ENCODE measurements around the gene ADGRG3. TPM values are rescaled to one million over a fixed set of nuclear protein-coding genes. Genes with fewer than 3 reads are reported as not detected.

The ADGRG3 gene
- total and polyA plus RNA-seq, 9 donors, result 0.04 to 1.1 (median 0.21) TPM

DNA sequence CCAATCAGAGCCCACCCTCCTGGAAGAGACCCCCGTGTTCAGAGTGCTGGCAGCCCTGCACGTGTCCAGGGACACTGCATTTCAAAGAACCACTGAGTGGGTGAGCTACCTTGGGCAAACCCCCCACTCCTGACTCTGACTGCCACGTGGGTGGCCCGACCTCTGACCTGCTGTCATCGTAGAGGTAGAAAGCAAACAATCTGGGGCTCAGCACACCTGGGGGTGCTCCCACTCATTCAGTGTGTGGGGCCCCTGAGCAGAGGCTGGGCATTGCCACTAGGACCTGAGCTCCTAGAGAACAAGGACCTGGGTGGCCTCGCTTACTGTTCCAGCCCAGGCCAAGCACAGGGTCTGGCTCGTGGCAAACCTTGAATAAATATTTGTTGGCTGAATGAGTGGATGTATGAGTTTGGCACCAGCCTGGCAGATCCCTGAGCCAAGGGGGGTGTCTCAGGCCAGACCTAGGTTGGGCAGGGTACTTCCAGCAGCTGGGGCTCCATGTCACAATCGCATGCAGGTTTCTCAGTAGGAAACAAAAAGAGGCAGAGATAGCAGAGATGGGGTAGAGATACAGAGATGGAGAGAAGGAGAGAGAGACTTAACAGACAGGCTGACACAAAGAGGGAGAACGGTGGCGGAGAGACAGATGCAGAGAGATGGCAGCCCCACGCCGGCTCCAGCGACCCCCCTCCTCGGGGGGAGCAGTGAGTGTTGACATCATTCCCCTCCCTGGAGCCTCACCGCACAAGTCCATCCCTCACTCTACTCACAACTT lies 21.1 kb downstream of the ADGRG3 start:
- peaks cover 5% of the 10 kb centered on the region for H3K4me1 ChIP-seq (ENCODE audit: control insufficient read depth, insufficient read depth, low read length)
- H3K4me3 ChIP-seq (ENCODE audit: low read length), result no peak overlapping the region
- no peaks in the 10 kb centered on the region for H3K9me3 ChIP-seq (replicated peaks; ENCODE audit: control insufficient read depth, low read depth, low read length)
- no peak for DNase-seq
- H3K27ac ChIP-seq (ENCODE audit: low read length), result no peak overlapping the region
- no peaks in the 10 kb centered on the region for H3K36me3 ChIP-seq (ENCODE audit: control insufficient read depth, insufficient read depth, low read length)
- 37% methylated on average over 9 of the region's 15 CpGs for WGBS (ENCODE audit: insufficient coverage)
- peaks cover 8% of the 10 kb centered on the region for H3K27me3 ChIP-seq (ENCODE audit: control insufficient read depth, insufficient read depth, low read length)

DNA sequence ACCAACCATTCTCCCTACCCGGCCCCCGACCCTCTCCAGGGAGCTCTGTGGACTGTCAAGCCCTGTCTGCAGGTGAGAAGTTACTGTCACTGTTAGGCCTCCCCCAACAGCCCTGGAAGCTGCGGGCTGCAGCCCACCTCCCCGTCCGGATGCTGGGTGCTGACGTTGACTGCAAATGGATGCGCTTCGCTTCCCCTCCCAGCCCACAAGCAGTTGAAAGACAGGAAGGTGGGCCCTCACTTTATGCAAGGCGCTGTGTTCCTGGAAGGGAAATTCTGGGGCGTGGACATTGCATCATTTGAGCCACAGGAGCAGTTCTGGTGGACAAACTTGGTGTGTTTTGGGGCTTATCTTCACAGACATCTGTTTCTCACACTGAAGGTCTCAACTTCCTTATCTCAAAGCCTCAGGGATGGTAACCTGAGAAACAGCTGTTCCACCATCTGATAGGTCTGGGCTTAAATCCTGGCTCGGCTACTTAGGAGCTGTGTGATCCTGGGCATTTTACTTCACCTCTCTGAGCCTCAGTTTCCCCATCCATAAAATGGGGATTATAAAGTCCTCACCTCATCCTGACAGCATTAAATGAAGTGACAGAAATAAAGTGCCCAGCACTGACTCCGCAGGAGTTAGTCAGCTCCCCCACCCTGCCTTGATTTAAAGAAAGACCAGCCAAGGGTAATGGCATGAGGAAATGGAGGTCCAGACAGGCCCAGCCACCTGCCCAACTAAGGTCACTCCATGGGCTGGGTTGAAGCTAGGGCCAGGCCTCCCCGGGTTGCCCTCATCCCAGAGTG lies 21.9 kb downstream of the ADGRG3 start:
- 34% methylated on average over 3 of the region's 13 CpGs for WGBS (ENCODE audit: insufficient coverage)
- Histone ChIP-seq H3K4me1 (ENCODE audit: control insufficient read depth, insufficient read depth, low read length) (peaks cover 5% of the 10 kb centered on the region), H3K4me3 (ENCODE audit: low read length) (no peak overlapping the region), H3K9me3 (replicated peaks; ENCODE audit: control insufficient read depth, low read depth, low read length) (no peaks in the 10 kb centered on the region), H3K36me3 (ENCODE audit: control insufficient read depth, insufficient read depth, low read length) (no peaks in the 10 kb centered on the region), H3K27ac (ENCODE audit: low read length) (no peak overlapping the region), H3K27me3 (ENCODE audit: control insufficient read depth, insufficient read depth, low read length) (peaks cover 8% of the 10 kb centered on the region)
- peak; percentile 48 for DNase-seq

DNA sequence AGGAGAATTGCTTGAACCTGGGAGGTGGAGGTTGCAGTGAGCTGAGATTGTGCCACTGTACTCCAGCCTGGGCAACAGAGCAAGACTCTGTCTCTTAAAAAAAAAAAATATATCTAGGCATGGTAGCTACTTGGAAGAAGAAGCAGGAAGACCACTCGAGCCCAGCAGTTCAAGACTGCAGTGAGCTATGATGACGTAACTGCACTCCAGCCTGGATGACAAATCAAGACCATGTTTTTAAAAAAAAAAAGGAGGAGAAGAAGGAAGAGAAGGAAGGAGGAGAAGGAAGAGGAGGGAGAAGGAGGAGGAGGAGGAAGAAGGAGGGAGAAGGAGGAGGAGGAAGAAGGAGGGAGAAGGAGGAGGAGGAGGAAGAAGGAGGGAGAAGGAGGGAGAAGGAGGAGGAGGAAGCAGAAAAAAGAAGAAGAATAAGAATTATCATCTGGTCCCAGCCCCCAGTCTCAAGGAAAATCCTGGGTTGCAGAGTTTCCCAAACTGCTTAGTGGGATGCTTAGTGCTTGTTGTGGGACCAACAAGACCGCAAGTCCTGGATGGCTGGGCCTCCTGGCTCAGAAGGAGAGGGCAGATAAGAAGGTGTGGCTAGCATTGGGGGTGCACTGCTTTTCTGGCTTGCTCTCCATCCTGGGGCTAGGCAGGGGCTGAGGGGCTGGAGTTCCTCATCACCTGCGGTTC lies 22.8 kb downstream of the ADGRG3 start:
- H3K27ac ChIP-seq (ENCODE audit: low read length), result no peak overlapping the region
- DNase-seq, result no peak
- H3K9me3 ChIP-seq (replicated peaks; ENCODE audit: control insufficient read depth, low read depth, low read length), result no peaks in the 10 kb centered on the region
- peaks cover 8% of the 10 kb centered on the region for H3K27me3 ChIP-seq (ENCODE audit: control insufficient read depth, insufficient read depth, low read length)
- peaks cover 5% of the 10 kb centered on the region for H3K4me1 ChIP-seq (ENCODE audit: control insufficient read depth, insufficient read depth, low read length)
- WGBS (ENCODE audit: insufficient coverage), result 41% methylated on average over 4 of the region's 4 CpGs
- H3K36me3 ChIP-seq (ENCODE audit: control insufficient read depth, insufficient read depth, low read length), result no peaks in the 10 kb centered on the region
- no peak overlapping the region for H3K4me3 ChIP-seq (ENCODE audit: low read length)

DNA sequence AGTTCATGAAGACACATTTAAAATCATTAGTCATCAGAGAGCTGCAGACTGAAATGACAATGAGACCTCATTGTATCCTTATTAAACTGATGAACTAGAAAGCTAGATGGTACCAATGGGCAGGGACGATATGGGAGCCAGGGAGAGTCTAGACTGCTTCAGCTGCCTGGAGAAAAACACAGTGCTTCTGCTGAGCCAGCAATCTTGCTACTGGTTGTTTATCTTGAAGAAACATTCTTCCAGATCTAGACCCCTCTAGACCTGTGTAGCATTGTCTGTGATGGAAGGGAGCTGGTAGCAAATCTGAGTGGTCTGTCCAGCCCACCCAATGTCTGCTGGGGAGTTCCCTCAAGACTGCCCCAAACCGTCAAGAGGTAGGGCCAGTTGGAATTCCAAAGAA lies 24.5 kb downstream of the ADGRG3 start:
- H3K27me3 ChIP-seq (ENCODE audit: control insufficient read depth, insufficient read depth, low read length), result peaks cover 8% of the 10 kb centered on the region
- DNase-seq, result no peak
- peaks cover 5% of the 10 kb centered on the region for H3K4me1 ChIP-seq (ENCODE audit: control insufficient read depth, insufficient read depth, low read length)
- H3K27ac ChIP-seq (ENCODE audit: low read length), result no peak overlapping the region
- WGBS (ENCODE audit: insufficient coverage), result 88% methylated on average over 1 of the region's 2 CpGs
- no peak overlapping the region for H3K4me3 ChIP-seq (ENCODE audit: low read length)
- H3K36me3 ChIP-seq (ENCODE audit: control insufficient read depth, insufficient read depth, low read length), result no peaks in the 10 kb centered on the region
- H3K9me3 ChIP-seq (replicated peaks; ENCODE audit: control insufficient read depth, low read depth, low read length), result no peaks in the 10 kb centered on the region

DNA sequence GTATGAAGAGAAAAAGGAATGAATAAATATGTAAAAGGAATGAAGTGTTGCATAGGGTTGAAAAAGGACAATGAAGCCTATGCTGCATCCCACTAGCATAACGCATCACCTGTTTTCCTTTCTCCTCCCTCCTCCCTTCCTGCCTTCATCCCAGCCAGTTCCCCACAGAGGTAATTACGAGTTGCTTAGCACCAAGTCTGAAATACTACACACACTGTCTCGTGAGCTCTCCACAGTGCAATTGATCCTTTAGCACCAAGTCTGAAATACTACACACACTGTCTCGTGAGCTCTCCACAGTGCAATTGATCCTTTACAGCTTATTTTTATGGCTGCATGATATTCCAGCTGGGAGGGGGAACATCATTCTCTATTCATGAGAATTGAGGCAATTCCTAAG lies 25.4 kb downstream of the ADGRG3 start:
- DNase-seq, result no peak
- Histone ChIP-seq H3K4me1 (ENCODE audit: control insufficient read depth, insufficient read depth, low read length) (peaks cover 5% of the 10 kb centered on the region), H3K36me3 (ENCODE audit: control insufficient read depth, insufficient read depth, low read length) (no peaks in the 10 kb centered on the region), H3K27ac (ENCODE audit: low read length) (no peak overlapping the region), H3K4me3 (ENCODE audit: low read length) (no peak overlapping the region), H3K27me3 (ENCODE audit: control insufficient read depth, insufficient read depth, low read length) (peaks cover 8% of the 10 kb centered on the region), H3K9me3 (replicated peaks; ENCODE audit: control insufficient read depth, low read depth, low read length) (no peaks in the 10 kb centered on the region)
- 0% methylated on average over 1 of the region's 4 CpGs for WGBS (ENCODE audit: insufficient coverage)

DNA sequence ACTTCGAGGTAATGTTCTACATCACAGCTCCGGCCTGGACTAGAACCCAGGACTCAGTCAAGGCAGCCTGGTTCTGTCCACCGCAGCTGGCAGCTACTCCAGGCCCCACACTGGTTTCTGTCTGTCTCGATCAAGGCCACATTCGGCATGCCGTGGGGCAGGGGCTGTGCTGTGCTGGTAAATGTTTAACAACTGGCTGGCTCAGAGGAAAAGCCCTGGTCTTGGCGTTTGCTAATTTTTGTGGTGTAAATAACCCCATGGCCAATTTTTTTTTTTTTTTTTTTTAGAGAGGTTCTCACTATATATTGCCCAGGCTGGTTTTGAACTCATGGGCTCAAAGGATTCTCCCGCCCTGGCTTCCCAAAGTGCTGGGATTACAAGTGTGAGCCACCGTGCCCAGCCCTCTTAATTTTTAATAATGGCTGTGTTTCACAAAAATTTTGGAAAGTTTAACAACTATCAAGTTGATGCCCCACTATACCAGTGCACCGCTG lies 26.2 kb downstream of the ADGRG3 start:
- Histone ChIP-seq H3K36me3 (ENCODE audit: control insufficient read depth, insufficient read depth, low read length) (no peaks in the 10 kb centered on the region), H3K9me3 (replicated peaks; ENCODE audit: control insufficient read depth, low read depth, low read length) (no peaks in the 10 kb centered on the region), H3K4me3 (ENCODE audit: low read length) (no peak overlapping the region), H3K4me1 (ENCODE audit: control insufficient read depth, insufficient read depth, low read length) (peaks cover 5% of the 10 kb centered on the region), H3K27me3 (ENCODE audit: control insufficient read depth, insufficient read depth, low read length) (peaks cover 8% of the 10 kb centered on the region), H3K27ac (ENCODE audit: low read length) (no peak overlapping the region)
- DNase-seq, result no peak
- 77% methylated on average over 4 of the region's 10 CpGs for WGBS (ENCODE audit: insufficient coverage)

DNA sequence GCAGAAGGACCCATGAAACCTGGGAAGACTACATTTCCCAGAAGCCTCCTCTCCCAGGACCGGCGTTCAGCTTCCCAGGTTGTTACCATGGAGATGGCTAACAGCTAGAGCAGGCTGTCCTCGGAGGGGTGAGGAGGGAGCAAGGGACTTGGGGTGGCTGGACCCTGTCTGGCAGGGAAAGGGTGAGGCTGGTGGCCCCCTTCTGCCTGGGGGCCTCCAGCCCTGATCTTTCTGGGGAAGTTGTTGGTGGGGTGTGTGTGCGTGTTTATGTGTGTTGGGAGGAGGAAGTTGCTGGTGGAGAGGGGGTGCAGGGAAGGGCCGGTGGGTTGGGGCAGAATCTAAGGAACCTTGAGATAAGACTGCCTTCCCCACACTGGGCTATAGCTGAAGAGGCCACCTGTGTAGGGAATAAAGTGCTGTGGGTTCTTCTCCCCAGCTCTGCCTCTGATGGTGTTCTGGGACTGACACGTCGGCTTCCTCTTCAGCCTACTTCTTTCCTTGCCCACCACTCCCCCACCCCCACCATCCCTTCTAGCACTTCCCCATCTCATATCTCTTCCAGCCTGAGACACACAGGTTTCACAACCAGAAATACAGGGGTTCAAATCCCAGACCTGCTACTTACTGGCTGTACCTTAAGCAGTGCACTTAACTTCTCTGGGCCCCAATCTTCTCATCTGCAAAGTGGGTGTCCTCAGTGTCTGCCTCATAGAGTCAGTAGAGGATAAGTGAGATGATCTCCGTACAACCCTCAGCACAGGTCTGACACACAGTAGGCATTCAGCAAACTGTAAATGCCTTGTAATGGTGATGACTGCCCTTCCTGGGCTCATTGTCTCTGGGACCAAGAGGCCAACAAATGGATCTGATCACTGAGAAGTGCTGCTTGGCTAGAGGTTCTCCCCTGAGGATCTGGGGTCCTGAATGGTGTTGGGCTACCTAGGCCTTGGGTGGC lies 26.9 kb downstream of the ADGRG3 start, which contains the start of gene DRC7:
Gene DRC7, plus strand, starts transcription at position 82 of the 955 bp plus-strand sequence. CDS start 3,144 bp downstream, outside the sequence.
- 63% methylated on average over 3 of the region's 8 CpGs for WGBS (ENCODE audit: insufficient coverage)
- no peaks in the 10 kb centered on the region for H3K36me3 ChIP-seq (ENCODE audit: control insufficient read depth, insufficient read depth, low read length)
- H3K27ac ChIP-seq (ENCODE audit: low read length), result no peak within 1 kb of the TSS
- H3K4me3 ChIP-seq (ENCODE audit: low read length), result no peak within 1 kb of the TSS
- no peaks in the 10 kb centered on the region for H3K9me3 ChIP-seq (replicated peaks; ENCODE audit: control insufficient read depth, low read depth, low read length)
- peaks cover 8% of the 10 kb centered on the region for H3K27me3 ChIP-seq (ENCODE audit: control insufficient read depth, insufficient read depth, low read length)
- peak; percentile 66 for DNase-seq
- H3K4me1 ChIP-seq (ENCODE audit: control insufficient read depth, insufficient read depth, low read length), result no peaks in the 10 kb centered on the region

DNA sequence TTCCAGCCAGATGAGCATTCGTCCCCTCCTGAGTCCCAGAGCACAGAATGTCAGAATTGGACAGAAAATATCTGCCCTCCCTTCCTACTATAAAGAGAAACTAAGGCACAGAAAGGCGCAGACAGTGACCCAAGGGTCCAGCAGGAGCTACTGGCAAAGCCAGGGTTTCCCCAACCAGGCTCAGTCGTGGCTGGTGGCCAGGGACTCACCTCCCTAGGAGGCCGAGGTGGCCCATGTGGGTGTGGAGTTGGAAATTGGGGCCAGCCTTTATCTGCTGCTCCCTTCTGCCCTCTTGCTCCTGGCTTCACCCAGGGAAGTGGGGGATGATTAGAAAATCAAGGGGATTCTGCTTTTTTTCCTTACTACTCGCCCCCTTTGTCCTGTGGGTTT lies 27.6 kb downstream of the ADGRG3 start:
- Histone ChIP-seq H3K4me3 (ENCODE audit: low read length) (no peak overlapping the region), H3K9me3 (replicated peaks; ENCODE audit: control insufficient read depth, low read depth, low read length) (no peaks in the 10 kb centered on the region), H3K27me3 (ENCODE audit: control insufficient read depth, insufficient read depth, low read length) (peaks cover 8% of the 10 kb centered on the region), H3K36me3 (ENCODE audit: control insufficient read depth, insufficient read depth, low read length) (no peaks in the 10 kb centered on the region), H3K4me1 (ENCODE audit: control insufficient read depth, insufficient read depth, low read length) (no peaks in the 10 kb centered on the region), H3K27ac (ENCODE audit: low read length) (no peak overlapping the region)
- 80% methylated on average over 1 of the region's 5 CpGs for WGBS (ENCODE audit: insufficient coverage)
- no peak for DNase-seq

DNA sequence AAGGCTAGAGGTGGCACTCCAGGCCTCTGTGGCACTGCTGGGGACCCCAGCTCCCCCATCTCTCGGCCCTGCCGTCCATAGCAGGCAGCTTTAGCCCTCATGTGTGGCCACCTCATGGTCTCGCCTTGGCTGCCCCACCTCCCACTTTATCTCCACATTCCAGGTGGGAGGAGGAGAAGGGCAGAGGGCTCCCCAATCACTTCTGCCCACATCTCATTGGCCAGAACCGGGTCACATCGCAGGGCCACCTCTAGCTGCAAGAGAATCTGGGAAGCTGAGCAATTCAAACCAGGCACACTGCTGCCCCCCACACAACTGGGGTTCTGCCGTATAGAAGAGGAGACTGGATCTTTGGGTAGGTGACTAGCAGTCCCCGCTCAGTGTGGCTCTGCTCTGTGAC lies 28.1 kb downstream of the ADGRG3 start:
- 50% methylated on average over 2 of the region's 7 CpGs for WGBS (ENCODE audit: insufficient coverage)
- H3K27me3 ChIP-seq (ENCODE audit: control insufficient read depth, insufficient read depth, low read length), result peaks cover 6% of the 10 kb centered on the region
- no peaks in the 10 kb centered on the region for H3K9me3 ChIP-seq (replicated peaks; ENCODE audit: control insufficient read depth, low read depth, low read length)
- no peak overlapping the region for H3K4me3 ChIP-seq (ENCODE audit: low read length)
- DNase-seq, result no peak
- H3K27ac ChIP-seq (ENCODE audit: low read length), result no peak overlapping the region
- no peaks in the 10 kb centered on the region for H3K36me3 ChIP-seq (ENCODE audit: control insufficient read depth, insufficient read depth, low read length)
- peaks cover 2% of the 10 kb centered on the region for H3K4me1 ChIP-seq (ENCODE audit: control insufficient read depth, insufficient read depth, low read length)
